RWPE1 (cell line): Measurements from ENCODE around the gene MBD3.

Source experiments
- CTCF ChIA-PET: fragments of 350-600 bp; sonication (Branson Sonifier 250); formaldehyde crosslinking; extraction: SDS; loops from one replicate; lab custom pipeline; 2021; lab: Yijun Ruan, JAX
- POLR2A ChIA-PET: fragments of 400-600 bp; formaldehyde crosslinking; extraction: SDS; loops from one replicate; lab custom pipeline; 2020; ENCODE audit warnings: antibody characterized with exemption; ENCODE audit not compliant: low non-redundant PET; lab: Yijun Ruan, JAX
- DNase-seq: peaks from one replicate; pipeline ENCODE4 v3.0.0; 2012; ENCODE audit warnings: low spot score
- H3K27ac ChIP-seq: fragments of 450-650 bp; 2 replicates; pipeline ENCODE4 v1.5.1; 2017
- CTCF ChIP-seq: fragments of 450-650 bp; conservative IDR thresholded peaks from 2 replicates; pipeline ENCODE4 v1.5.1; 2017; ENCODE audit warnings: low read depth, mild to moderate bottlenecking

MBD3 gene

GRCh38 chr19:1555487-1556389, 36.9 kb downstream of the MBD3 start:
- CTCF ChIA-PET: no interaction called here
- no peak for TF ChIP-seq CTCF
- POLR2A ChIA-PET: no interaction called here
- DNase-seq: no peak
- no peak overlapping the region for H3K27ac ChIP-seq

GRCh38 chr19:1554968-1555367, 37.7 kb downstream of the MBD3 start:
- CTCF ChIA-PET: no interaction called here
- no peak for TF ChIP-seq CTCF
- POLR2A ChIA-PET: no interaction called here
- no peak overlapping the region for H3K27ac ChIP-seq
- no peak for DNase-seq

GRCh38 chr19:1553415-1553814, 39.2 kb downstream of the MBD3 start:
- DNase-seq: no peak
- POLR2A ChIA-PET: interaction anchor here (0.6 kb wide), 1 partner anchor 45 kb away, joined by 3 read pairs; no protein-coding TSS in a partner anchor
- CTCF ChIA-PET: no interaction called here
- no peak overlapping the region for H3K27ac ChIP-seq
- TF ChIP-seq CTCF: no peak

- no peak for DNase-seq
- ChIA-PET POLR2A (no interaction called here), CTCF (interaction anchor here (0.6 to 0.7 kb wide), 2 partner anchors 42 to 126 kb away, joined by 3 read pairs; no protein-coding TSS in a partner anchor)
- no peak overlapping the region; the same call in 1 of the 2 replicates for H3K27ac ChIP-seq
- no peak for TF ChIP-seq CTCF
Observed at GRCh38 chr19:1551068-1552040, 41.3 kb downstream of the MBD3 start.

GRCh38 chr19:1549332-1549945, 43.2 kb downstream of the MBD3 start:
- CTCF ChIA-PET: no interaction called here
- DNase-seq: no peak
- no peak overlapping the region for H3K27ac ChIP-seq
- no peak for TF ChIP-seq CTCF
- POLR2A ChIA-PET: no interaction called here
